GM12873 (cell line): Measurements from ENCODE around the gene SEC24C.

Experiments
- TF ChIP-seq, protein P1 (sequence below): IDR thresholded peaks from 2 replicates; pipeline ENCODE4 v1.5.1; 2012; ENCODE audit warnings: low read depth, mild to moderate bottlenecking, moderate library complexity, low read length, control low read depth; ENCODE audit not compliant: insufficient read depth; ENCODE audit errors: missing control alignments

Gene SEC24C

GRCh38 chr10:73789659-73790055 is 45.5 kb downstream of the SEC24C start:
- TF ChIP-seq, protein P1, sequence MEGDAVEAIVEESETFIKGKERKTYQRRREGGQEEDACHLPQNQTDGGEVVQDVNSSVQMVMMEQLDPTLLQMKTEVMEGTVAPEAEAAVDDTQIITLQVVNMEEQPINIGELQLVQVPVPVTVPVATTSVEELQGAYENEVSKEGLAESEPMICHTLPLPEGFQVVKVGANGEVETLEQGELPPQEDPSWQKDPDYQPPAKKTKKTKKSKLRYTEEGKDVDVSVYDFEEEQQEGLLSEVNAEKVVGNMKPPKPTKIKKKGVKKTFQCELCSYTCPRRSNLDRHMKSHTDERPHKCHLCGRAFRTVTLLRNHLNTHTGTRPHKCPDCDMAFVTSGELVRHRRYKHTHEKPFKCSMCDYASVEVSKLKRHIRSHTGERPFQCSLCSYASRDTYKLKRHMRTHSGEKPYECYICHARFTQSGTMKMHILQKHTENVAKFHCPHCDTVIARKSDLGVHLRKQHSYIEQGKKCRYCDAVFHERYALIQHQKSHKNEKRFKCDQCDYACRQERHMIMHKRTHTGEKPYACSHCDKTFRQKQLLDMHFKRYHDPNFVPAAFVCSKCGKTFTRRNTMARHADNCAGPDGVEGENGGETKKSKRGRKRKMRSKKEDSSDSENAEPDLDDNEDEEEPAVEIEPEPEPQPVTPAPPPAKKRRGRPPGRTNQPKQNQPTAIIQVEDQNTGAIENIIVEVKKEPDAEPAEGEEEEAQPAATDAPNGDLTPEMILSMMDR = no peak

DNA sequence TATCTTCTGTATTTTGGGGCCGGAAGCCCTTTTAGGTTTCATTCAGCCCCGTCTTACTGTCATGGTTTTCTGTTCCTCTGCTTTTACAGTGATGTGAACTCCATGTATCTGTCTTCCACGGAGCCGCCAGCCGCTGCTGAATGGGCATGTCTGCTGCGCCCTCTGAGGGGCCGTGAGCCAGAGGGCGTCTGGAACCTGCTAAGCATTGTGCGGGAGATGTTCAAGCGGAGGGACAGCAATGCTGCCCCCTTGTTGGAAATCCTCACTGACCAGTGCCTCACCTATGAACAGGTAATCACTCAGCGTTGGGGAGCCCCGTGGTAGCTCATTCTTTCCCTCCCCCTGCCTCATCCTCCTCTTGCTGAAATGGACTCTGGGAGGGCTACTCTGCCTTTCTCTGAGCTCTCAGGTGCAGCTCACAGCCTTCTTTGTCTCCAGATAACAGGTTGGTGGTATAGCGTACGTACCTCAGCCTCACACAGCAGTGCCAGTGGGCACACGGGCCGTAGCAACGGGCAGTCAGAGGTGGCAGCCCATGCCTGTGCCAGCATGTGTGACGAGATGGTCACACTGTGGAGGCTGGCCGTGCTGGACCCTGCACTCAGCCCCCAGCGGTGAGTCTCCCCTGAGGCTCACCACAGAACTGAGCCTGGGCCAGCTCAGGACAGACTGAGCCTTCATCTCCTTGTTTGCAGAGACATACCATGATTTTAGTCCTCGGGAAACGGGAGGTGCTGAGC is 46.9 kb downstream of the SEC24C start:
- TF ChIP-seq, protein P1 = no peak

DNA sequence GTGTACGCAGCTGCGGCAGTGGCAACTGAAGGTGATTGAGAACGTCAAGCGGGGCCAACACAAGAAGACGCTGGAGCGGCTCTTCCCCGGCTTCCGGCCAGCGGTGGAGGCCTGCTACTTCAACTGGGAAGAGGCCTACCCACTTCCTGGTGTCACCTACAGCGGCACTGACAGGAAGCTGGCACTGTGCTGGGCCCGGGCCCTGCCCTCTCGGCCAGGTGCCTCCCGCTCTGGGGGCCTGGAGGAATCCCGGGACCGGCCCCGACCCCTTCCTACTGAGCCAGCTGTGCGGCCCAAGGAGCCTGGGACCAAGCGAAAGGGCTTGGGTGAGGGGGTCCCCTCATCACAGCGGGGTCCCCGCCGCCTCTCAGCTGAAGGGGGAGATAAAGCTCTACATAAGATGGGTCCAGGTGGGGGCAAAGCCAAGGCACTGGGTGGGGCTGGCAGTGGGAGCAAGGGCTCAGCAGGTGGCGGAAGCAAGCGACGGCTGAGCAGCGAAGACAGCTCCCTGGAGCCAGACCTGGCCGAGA is 47.8 kb downstream of the SEC24C start:
- TF ChIP-seq, protein P1 = no peak

DNA sequence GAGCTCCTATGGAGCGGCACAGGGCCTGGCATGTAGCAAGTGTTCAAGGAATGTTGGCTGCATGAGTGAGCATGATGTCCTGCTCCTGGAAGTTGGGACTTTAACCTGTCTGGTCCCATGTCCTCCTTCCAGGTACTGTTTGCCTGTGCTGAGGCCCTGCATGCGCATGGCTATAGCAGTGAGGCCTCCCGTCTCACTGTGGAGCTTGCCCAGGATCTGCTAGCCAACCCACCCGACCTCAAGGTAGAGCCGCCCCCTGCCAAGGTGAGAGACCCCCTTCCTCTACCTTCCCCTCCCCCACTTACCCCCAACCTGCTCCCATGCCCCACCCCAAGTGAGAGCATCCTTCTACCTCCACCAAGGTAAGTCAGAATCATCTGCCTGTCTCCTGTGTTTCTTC is 49.3 kb downstream of the SEC24C start:
- TF ChIP-seq, protein P1 = no peak

- TF ChIP-seq, protein P1 = no peak
Measured at GRCh38 chr10:73796766-73797165, 52.6 kb downstream of the SEC24C start.

- TF ChIP-seq, protein P1 = no peak
Measured at GRCh38 chr10:73797324-73798025, 53.3 kb downstream of the SEC24C start.

DNA sequence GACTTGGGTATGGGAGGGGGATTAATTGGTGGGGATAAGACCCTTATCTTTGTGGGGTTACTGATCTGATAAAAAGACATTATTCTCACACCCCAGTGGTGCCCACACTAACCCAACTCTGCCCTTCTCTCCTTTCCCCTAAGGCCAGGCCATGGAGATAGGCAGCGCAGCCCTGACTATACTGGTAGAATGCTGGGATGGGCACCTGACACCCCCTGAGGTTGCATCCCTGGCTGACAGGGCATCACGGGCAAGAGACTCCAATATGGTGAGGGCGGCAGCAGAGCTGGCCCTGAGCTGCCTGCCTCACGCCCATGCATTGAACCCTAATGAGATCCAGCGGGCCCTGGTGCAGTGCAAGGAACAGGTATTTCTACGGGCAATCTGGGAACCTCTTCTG is 53.9 kb downstream of the SEC24C start:
- TF ChIP-seq, protein P1 = no peak
